BE2C (cell line): ENCODE data around the gene KLRC3.

ENCODE experiments used
- DNase-seq: peaks from one replicate; pipeline ENCODE4 v3.0.0-alpha.2; 2020
- H3K27me3 ChIP-seq: fragments of 250-450 bp; sonication (Bioruptor Pico); 2 replicates; pipeline ENCODE4 v1.5.1; 2020; ENCODE audit warnings: mild to moderate bottlenecking
- H3K36me3 ChIP-seq: fragments of 250-450 bp; sonication (Bioruptor Pico); 2 replicates; pipeline ENCODE4 v1.5.1; 2020; ENCODE audit warnings: mild to moderate bottlenecking
- H3K4me1 ChIP-seq: fragments of 250-450 bp; sonication (Bioruptor Pico); 2 replicates; pipeline ENCODE4 v1.5.1; 2020
- H3K4me3 ChIP-seq: 2 replicates; pipeline ENCODE4 v1.5.1; 2011; ENCODE audit warnings: low read depth, low read length
- H3K9me3 ChIP-seq: fragments of 250-450 bp; sonication (Bioruptor Pico); 2 replicates; pipeline ENCODE4 v1.5.1; 2020
- TF ChIP-seq, protein P1 (sequence below): IDR thresholded peaks from 2 replicates; pipeline ENCODE4 v1.5.1; 2012; ENCODE audit warnings: mild to moderate bottlenecking, low read depth, low read length

Gene KLRC3

DNA sequence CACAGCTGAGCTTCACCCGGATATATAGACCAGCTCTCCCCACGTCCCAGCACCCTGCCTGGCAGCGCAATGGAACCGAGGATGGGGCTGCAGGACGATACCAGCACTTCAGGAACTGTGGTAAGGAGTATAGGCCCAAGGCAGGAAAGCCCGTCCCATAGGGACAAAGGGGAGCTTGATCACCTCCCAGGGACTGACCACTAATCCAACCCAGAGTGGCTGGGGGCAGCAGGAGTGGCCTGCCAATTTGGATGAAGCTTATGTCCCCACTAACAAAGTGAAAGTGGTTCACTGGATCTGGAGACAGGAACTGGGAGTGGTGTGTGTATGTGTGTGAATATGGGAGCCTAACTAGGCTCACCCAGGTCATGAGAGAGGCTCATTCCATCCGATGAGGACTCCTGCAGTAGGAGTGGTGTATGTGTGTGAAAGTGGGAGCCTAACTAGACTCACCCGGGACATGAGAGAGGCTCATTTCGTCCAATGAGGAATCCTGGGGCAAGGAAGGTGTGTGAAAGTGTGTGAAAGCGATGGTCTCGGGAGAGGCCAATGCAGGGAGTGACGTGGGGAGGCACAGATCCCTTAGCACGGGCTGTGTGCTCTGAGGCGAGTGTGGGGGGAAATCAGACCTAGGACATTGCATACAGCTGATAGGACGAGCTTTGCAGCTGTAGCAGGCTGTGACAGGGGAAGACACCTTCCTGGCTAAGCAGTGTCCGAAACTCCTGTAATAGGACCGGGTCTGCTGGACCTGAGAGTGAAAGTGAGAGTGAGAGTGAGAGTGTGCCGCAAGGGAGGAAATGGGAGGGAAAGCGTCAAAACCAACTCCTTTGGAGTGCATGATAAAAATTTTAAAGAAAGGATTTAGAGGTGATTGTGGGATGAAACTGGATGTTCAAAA is 56.2 kb downstream of the KLRC3 start:
- Histone ChIP-seq H3K4me3 (peak overlapping the region; percentile 78), H3K4me1 (peaks cover 2% of the 10 kb centered on the region; the same call in 1 of the 2 replicates), H3K36me3 (no peaks in the 10 kb centered on the region), H3K27me3 (no peaks in the 10 kb centered on the region), H3K9me3 (no peaks in the 10 kb centered on the region)
- TF ChIP-seq, protein P1, sequence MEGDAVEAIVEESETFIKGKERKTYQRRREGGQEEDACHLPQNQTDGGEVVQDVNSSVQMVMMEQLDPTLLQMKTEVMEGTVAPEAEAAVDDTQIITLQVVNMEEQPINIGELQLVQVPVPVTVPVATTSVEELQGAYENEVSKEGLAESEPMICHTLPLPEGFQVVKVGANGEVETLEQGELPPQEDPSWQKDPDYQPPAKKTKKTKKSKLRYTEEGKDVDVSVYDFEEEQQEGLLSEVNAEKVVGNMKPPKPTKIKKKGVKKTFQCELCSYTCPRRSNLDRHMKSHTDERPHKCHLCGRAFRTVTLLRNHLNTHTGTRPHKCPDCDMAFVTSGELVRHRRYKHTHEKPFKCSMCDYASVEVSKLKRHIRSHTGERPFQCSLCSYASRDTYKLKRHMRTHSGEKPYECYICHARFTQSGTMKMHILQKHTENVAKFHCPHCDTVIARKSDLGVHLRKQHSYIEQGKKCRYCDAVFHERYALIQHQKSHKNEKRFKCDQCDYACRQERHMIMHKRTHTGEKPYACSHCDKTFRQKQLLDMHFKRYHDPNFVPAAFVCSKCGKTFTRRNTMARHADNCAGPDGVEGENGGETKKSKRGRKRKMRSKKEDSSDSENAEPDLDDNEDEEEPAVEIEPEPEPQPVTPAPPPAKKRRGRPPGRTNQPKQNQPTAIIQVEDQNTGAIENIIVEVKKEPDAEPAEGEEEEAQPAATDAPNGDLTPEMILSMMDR: no peak
- DNase-seq: no peak

DNA sequence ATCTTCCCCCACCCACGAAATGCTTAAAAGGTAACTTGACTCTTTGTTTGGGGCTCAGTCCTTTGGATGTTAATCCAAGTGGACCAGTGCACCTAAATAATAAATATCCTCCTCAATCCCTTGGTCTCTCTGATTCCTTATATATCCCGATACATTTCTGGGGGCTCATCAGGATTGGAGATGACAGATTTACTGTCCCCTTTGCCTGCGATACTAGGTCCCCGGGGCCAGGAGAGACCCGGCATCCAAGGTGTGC is 56.8 kb downstream of the KLRC3 start:
- Histone ChIP-seq H3K36me3 (no peaks in the 10 kb centered on the region), H3K4me1 (peaks cover 2% of the 10 kb centered on the region; the same call in 1 of the 2 replicates), H3K27me3 (no peaks in the 10 kb centered on the region), H3K9me3 (no peaks in the 10 kb centered on the region), H3K4me3 (no peak overlapping the region)
- no peak for DNase-seq
- TF ChIP-seq, protein P1: no peak

DNA sequence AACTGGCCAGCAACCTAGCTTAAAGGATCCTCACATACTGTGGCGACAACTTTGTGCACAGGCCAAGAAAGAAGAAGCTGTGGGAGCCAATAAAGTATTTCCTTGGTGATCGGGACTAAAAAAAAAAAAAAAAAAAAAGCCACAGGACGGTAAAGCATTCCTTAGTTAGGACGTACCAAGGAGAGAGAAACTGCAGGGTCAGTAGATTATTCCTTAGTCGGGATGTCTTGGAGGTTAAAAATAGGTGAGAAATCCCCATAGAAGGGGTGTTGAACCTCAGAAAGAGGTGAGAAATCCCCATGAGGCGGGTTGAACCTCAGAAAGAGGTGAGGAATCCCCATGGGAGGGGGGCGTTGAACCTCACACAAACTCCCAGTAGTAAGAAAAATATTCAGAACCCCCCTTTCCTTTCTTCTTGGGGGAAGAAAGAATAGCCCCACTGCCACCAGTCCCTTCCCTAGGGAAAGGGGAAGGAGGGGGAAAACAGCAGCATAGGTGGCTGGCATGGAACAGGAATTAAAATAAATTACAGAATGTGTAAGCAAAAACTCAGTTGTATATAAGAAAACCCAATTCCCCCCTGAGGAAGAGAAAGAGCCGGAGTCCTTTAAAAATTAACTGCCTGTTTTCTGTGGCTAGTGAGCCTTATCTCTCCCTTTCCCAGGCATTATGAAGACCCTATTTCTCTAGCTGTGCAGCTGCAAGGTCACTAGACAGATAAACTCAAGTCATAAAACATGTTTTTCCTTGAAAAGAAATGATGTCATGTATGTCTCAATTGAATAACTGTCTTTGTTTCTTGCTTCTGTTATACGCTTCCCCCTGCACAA is 57.4 kb downstream of the KLRC3 start:
- Histone ChIP-seq H3K36me3 (no peaks in the 10 kb centered on the region), H3K4me3 (no peak overlapping the region), H3K27me3 (no peaks in the 10 kb centered on the region), H3K4me1 (peaks cover 2% of the 10 kb centered on the region; the same call in 1 of the 2 replicates), H3K9me3 (no peaks in the 10 kb centered on the region)
- TF ChIP-seq, protein P1: no peak
- DNase-seq: no peak

DNA sequence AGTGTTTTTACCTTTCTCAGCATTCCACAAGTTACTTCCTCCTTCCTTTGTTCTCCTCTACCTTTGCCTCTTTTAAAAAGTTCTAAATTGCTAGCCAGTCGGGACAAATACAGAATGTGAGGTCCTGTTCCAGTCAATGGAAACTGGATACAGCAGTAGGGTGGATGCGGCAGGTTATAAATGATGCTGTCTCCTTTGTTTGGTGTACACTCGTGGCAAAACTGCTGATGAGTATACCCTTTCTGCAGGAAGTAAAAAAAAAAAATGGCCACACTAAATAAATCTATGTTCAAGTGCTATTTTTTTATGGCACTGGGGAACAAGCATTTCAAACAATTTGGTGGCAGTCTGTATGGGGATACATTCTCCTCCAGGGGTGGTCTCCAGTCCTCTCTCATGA is 58.1 kb downstream of the KLRC3 start:
- DNase-seq: no peak
- H3K4me3 ChIP-seq: no peak overlapping the region
- TF ChIP-seq, protein P1: no peak

More for the DNA sequence above, 58.1 kb downstream of the KLRC3 start:
- Histone ChIP-seq H3K27me3 (no peaks in the 10 kb centered on the region), H3K9me3 (no peaks in the 10 kb centered on the region), H3K4me1 (peaks cover 2% of the 10 kb centered on the region; the same call in 1 of the 2 replicates), H3K36me3 (no peaks in the 10 kb centered on the region)
